ENCODE data around the gene SYN1.
A peak's percentile ranks its signal among the peaks of the same experiment; 100 is the strongest.
"Not testable (repeated sequence)": the region's sequence is repeated elsewhere in the genome, so short reads cannot be mapped to it uniquely, and the experiment has no call there.

Gene SYN1

GRCh38 chrX:47619486-47620302 is at the start of gene SYN1:
Gene SYN1 (minus strand): TSS chrX:47619857. CDS start chrX:47619728, 129 bp downstream.
- DNase-seq (ENCODE audit: low read depth in 2 of 2) = peak; percentile 64 to 65

GRCh38 chrX:47665797-47666196 is 46.1 kb upstream of the SYN1 start:
- DNase-seq (ENCODE audit: low read depth in 2 of 2) = not testable (repeated sequence)

GRCh38 chrX:47664737-47665136 is 45.1 kb upstream of the SYN1 start:
- no peak for DNase-seq (ENCODE audit: low read depth in 2 of 2)

GRCh38 chrX:47662144-47662657 is 42.5 kb upstream of the SYN1 start:
- peak in 1 of 2 donors; percentile 29 for DNase-seq (ENCODE audit: low read depth in 2 of 2)

- DNase-seq (ENCODE audit: low read depth in 2 of 2) = no peak
Measured at GRCh38 chrX:47661539-47661938, 41.9 kb upstream of the SYN1 start.

- DNase-seq (ENCODE audit: low read depth in 2 of 2) = no peak
Measured at GRCh38 chrX:47659421-47659726, 39.7 kb upstream of the SYN1 start.

GRCh38 chrX:47658684-47659420 is 39.2 kb upstream of the SYN1 start, which contains the start of gene UXT:
Gene UXT (minus strand): TSS chrX:47659180. CDS start chrX:47658927, 253 bp downstream.
- peak; percentile 82 to 88 for DNase-seq (ENCODE audit: low read depth in 2 of 2)

GRCh38 chrX:47658301-47658683 is 38.6 kb upstream of the SYN1 start:
- DNase-seq (ENCODE audit: low read depth in 2 of 2) = no peak

- no peak for DNase-seq (ENCODE audit: low read depth in 2 of 2)
Measured at GRCh38 chrX:47651043-47651905, 31.6 kb upstream of the SYN1 start.

- peak; percentile 70 to 79 for DNase-seq (ENCODE audit: low read depth in 2 of 2)
Measured at GRCh38 chrX:47650164-47651042, 30.7 kb upstream of the SYN1 start, which contains the start of gene ELK1. Gene ELK1 (minus strand): TSS chrX:47650563. CDS start chrX:47641441, 9,122 bp downstream.

GRCh38 chrX:47649781-47650163 is 30.1 kb upstream of the SYN1 start:
- no peak for DNase-seq (ENCODE audit: low read depth in 2 of 2)

GRCh38 chrX:47649271-47649670 is 29.6 kb upstream of the SYN1 start:
- DNase-seq (ENCODE audit: low read depth in 2 of 2) = no peak

GRCh38 chrX:47648376-47648775 is 28.7 kb upstream of the SYN1 start:
- no peak for DNase-seq (ENCODE audit: low read depth in 2 of 2)

- DNase-seq (ENCODE audit: low read depth in 2 of 2) = no peak
Measured at GRCh38 chrX:47646636-47647035, 27.0 kb upstream of the SYN1 start.

GRCh38 chrX:47645530-47645929 is 25.9 kb upstream of the SYN1 start:
- no peak for DNase-seq (ENCODE audit: low read depth in 2 of 2)

GRCh38 chrX:47644557-47645091 is 25.0 kb upstream of the SYN1 start:
- DNase-seq (ENCODE audit: low read depth in 2 of 2) = no peak

- no peak for DNase-seq (ENCODE audit: low read depth in 2 of 2)
Measured at GRCh38 chrX:47643926-47644325, 24.3 kb upstream of the SYN1 start.

GRCh38 chrX:47638816-47639215 is 19.2 kb upstream of the SYN1 start:
- DNase-seq (ENCODE audit: low read depth in 2 of 2) = no peak

GRCh38 chrX:47637546-47638195 is 18.0 kb upstream of the SYN1 start:
- no peak for DNase-seq (ENCODE audit: low read depth in 2 of 2)

Data from stimulated activated CD8-positive, alpha-beta memory T cell treated with anti-CD3 and anti-CD28 coated beads, Interleukin-2, amount 100 ng/mL, for 48 hours (primary cell).